GM23338 (cell line): ENCODE measurements around the gene SSTR3. TPM values are rescaled to one million over a fixed set of nuclear protein-coding genes. Genes with fewer than 3 reads are reported as not detected.

Experiments used
- ATAC-seq: fragments of 200-7000 bp; cut with Tn5 transposase; 3 replicates; pipeline ENCODE4 v1.9.1; 2020
- DNase-seq: peaks from one replicate; pipeline ENCODE4 v3.0.0-alpha.2; 2015; ENCODE audit warnings: low spot score
- H2AFZ ChIP-seq: fragments of 200-600 bp; sonication (generic); 2 replicates; pipeline ENCODE4 v1.8.0; 2016; ENCODE audit warnings: antibody characterized with exemption, mild to moderate bottlenecking, moderate library complexity
- H3F3A ChIP-seq: fragments of 200-600 bp; sonication (generic); replicated peaks from 2 replicates; pipeline ENCODE4 v1.8.0; 2017; ENCODE audit warnings: antibody characterized with exemption, mixed run types, low read depth
- H3K27ac ChIP-seq: fragments of 200-600 bp; sonication (generic); 2 replicates; pipeline ENCODE4 v1.6.1; 2016; ENCODE audit warnings: low read depth
- H3K27me3 ChIP-seq: fragments of 200-600 bp; sonication (generic); 2 replicates; pipeline ENCODE4 v1.8.0; 2016; ENCODE audit warnings: mild to moderate bottlenecking, mixed run types, moderate library complexity; ENCODE audit not compliant: insufficient read depth
- H3K36me3 ChIP-seq: fragments of 200-600 bp; sonication (generic); 2 replicates; pipeline ENCODE4 v1.8.0; 2016; ENCODE audit warnings: mild to moderate bottlenecking; ENCODE audit not compliant: insufficient read depth
- H3K4me1 ChIP-seq: fragments of 200-600 bp; sonication (generic); 2 replicates; pipeline ENCODE4 v1.8.0; 2016; ENCODE audit warnings: mild to moderate bottlenecking, moderate library complexity; ENCODE audit not compliant: insufficient read depth
- H3K4me2 ChIP-seq: fragments of 200-600 bp; sonication (generic); 2 replicates; pipeline ENCODE4 v1.7.1; 2017; ENCODE audit warnings: mixed run types
- H3K4me3 ChIP-seq: fragments of 200-600 bp; sonication (generic); 2 replicates; pipeline ENCODE4 v1.6.1; 2016; ENCODE audit warnings: mixed run types
- H3K79me2 ChIP-seq: fragments of 200-600 bp; sonication (generic); replicated peaks from 2 replicates; pipeline ENCODE4 v1.8.0; 2017; ENCODE audit warnings: mild to moderate bottlenecking; ENCODE audit not compliant: insufficient read depth
- H3K9me2 ChIP-seq: fragments of 200-600 bp; sonication (generic); 2 replicates; pipeline ENCODE4 v1.8.0; 2017; ENCODE audit not compliant: insufficient read depth
- H4K20me1 ChIP-seq: fragments of 200-600 bp; sonication (generic); replicated peaks from 2 replicates; pipeline ENCODE4 v1.8.0; 2017; ENCODE audit warnings: mild to moderate bottlenecking; ENCODE audit not compliant: insufficient read depth
- H3K27ac Mint-ChIP-seq: 2 replicates; pipeline ENCODE4 v1.8.0; 2020; ENCODE audit warnings: inconsistent platforms, mild to moderate bottlenecking, moderate library complexity, mixed read lengths
- H3K27me3 Mint-ChIP-seq: 3 replicates; pipeline ENCODE4 v1.8.0; 2022; ENCODE audit warnings: low read depth, mild to moderate bottlenecking, moderate library complexity, mixed read lengths, inconsistent platforms; ENCODE audit not compliant: insufficient read depth, poor library complexity
- H3K36me3 Mint-ChIP-seq: 3 replicates; pipeline ENCODE4 v1.8.0; 2021; ENCODE audit warnings: low read depth, mild to moderate bottlenecking, inconsistent platforms, moderate library complexity, mixed read lengths
- H3K4me1 Mint-ChIP-seq: 3 replicates; pipeline ENCODE4 v1.8.0; 2020; ENCODE audit warnings: mild to moderate bottlenecking, inconsistent platforms, mixed read lengths
- H3K4me3 Mint-ChIP-seq: 3 replicates; pipeline ENCODE4 v1.8.0; 2021; ENCODE audit warnings: moderate library complexity, mild to moderate bottlenecking, inconsistent platforms, mixed read lengths
- H3K9me3 Mint-ChIP-seq: 3 replicates; pipeline ENCODE4 v1.8.0; 2020; ENCODE audit warnings: moderate library complexity, mild to moderate bottlenecking, inconsistent platforms, mixed read lengths
- EZH2phosphoT487 ChIP-seq: fragments of 200-600 bp; sonication (generic); IDR thresholded peaks from one replicate; pipeline ENCODE4 v1.8.1; 2018; ENCODE audit warnings: antibody characterized with exemption; ENCODE audit not compliant: unreplicated experiment
- NANOG ChIP-seq: IDR thresholded peaks from 2 replicates; pipeline ENCODE4 v1.6.1; 2016; ENCODE audit warnings: antibody characterized with exemption, borderline replicate concordance
- POLR2AphosphoS5 ChIP-seq: IDR thresholded peaks from 2 replicates; pipeline ENCODE4 v1.6.1; 2016; ENCODE audit warnings: antibody characterized with exemption, low read depth
- ZNF331 ChIP-seq: fragments of 250-450 bp; sonication (Bioruptor Pico); IDR thresholded peaks from 2 replicates; pipeline ENCODE4 v1.5.0; 2020; ENCODE audit warnings: low read depth, mild to moderate bottlenecking, moderate library complexity
- polyA plus RNA-seq: library from polyadenylated mRNA; unstranded; fragments of >200 nt; fragmentation: Nextera tagmentation; extraction: Ambion mirVana; gene quantifications from 2 replicates; pipeline ENCODE4 v1.2.1, GENCODE V29; 2016
- total RNA-seq: library from RNA; depleted of rRNA; stranded (reverse); fragments of >200 nt; shearing (Covaris generic); gene quantifications from 2 replicates; pipeline ENCODE4 v1.2.3, GENCODE V29; 2014
- TF ChIP-seq, protein P1 (sequence below): fragments of 250-450 bp; sonication (Bioruptor Pico); IDR thresholded peaks from 2 replicates; pipeline ENCODE4 v1.5.0; 2020; ENCODE audit warnings: mild to moderate bottlenecking, moderate library complexity
- TF ChIP-seq, protein P2 (sequence below): IDR thresholded peaks from one replicate; pipeline ENCODE4 v1.6.1; 2018; ENCODE audit warnings: antibody characterized with exemption; ENCODE audit not compliant: unreplicated experiment

SSTR3 gene
- total and polyA plus RNA-seq, 2 experiments from 2014 or later, result 0.66 TPM; not detected in 1

DNA sequence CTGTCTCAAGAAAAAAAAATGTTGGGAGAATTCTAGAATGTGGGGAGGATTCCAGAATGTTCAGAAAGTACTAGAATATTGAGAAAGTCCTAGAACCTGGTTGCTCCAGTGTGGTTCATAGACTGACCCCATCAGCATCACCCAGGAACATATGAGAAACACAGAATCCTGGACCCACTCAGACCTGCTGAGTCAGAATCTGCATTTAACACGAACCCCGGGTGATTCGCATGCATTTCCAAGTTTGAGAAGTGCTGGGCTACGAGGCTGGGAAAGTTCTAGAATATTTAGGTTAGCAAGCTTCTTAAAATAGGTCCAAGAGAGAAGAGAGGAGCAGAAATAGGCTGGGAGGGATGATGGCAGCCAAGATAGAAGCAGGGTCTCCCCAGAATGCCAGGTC, 30.6 kb downstream of the SSTR3 start:
- no peak overlapping the region for H3K4me2 ChIP-seq

DNA sequence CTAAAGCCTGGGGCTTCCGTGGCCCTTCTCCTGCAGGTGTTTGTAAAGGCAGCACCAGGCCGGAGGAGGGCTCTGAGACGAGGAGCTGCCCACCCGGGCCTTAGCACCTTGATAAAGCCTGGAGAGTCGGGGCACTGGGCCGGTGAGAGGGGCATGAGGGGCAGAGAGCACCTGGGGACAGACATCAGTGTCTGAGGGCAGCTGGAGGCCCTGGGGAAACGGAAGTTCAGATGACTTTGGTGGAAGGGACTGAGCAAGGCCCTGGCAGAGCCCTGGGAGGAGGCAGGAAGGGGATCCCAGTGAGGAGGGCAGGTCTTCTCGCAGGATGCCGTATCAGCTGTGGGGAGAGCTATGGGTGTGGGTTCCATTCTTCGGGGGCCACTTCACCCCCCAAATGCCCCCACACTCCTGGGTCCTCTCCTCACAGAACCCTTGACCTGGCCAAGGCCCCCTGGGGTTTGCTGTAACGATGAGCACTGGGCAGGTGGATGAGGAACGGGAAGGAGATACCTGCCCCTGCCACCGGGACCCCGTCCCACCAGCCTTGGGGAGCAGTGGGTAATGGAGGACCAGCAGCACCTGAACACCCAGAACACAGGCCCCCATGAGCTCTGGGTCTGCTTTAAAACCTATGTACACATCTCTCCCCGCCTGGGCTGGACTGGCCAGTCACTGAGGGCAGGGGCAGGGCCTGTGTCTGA, 31.6 kb downstream of the SSTR3 start:
- H4K20me1 ChIP-seq, result no peaks in the 10 kb centered on the region
- TF ChIP-seq POLR2AphosphoS5 (no peak), NANOG (no peak), ZNF331 (no peak)
- TF ChIP-seq, protein P1, sequence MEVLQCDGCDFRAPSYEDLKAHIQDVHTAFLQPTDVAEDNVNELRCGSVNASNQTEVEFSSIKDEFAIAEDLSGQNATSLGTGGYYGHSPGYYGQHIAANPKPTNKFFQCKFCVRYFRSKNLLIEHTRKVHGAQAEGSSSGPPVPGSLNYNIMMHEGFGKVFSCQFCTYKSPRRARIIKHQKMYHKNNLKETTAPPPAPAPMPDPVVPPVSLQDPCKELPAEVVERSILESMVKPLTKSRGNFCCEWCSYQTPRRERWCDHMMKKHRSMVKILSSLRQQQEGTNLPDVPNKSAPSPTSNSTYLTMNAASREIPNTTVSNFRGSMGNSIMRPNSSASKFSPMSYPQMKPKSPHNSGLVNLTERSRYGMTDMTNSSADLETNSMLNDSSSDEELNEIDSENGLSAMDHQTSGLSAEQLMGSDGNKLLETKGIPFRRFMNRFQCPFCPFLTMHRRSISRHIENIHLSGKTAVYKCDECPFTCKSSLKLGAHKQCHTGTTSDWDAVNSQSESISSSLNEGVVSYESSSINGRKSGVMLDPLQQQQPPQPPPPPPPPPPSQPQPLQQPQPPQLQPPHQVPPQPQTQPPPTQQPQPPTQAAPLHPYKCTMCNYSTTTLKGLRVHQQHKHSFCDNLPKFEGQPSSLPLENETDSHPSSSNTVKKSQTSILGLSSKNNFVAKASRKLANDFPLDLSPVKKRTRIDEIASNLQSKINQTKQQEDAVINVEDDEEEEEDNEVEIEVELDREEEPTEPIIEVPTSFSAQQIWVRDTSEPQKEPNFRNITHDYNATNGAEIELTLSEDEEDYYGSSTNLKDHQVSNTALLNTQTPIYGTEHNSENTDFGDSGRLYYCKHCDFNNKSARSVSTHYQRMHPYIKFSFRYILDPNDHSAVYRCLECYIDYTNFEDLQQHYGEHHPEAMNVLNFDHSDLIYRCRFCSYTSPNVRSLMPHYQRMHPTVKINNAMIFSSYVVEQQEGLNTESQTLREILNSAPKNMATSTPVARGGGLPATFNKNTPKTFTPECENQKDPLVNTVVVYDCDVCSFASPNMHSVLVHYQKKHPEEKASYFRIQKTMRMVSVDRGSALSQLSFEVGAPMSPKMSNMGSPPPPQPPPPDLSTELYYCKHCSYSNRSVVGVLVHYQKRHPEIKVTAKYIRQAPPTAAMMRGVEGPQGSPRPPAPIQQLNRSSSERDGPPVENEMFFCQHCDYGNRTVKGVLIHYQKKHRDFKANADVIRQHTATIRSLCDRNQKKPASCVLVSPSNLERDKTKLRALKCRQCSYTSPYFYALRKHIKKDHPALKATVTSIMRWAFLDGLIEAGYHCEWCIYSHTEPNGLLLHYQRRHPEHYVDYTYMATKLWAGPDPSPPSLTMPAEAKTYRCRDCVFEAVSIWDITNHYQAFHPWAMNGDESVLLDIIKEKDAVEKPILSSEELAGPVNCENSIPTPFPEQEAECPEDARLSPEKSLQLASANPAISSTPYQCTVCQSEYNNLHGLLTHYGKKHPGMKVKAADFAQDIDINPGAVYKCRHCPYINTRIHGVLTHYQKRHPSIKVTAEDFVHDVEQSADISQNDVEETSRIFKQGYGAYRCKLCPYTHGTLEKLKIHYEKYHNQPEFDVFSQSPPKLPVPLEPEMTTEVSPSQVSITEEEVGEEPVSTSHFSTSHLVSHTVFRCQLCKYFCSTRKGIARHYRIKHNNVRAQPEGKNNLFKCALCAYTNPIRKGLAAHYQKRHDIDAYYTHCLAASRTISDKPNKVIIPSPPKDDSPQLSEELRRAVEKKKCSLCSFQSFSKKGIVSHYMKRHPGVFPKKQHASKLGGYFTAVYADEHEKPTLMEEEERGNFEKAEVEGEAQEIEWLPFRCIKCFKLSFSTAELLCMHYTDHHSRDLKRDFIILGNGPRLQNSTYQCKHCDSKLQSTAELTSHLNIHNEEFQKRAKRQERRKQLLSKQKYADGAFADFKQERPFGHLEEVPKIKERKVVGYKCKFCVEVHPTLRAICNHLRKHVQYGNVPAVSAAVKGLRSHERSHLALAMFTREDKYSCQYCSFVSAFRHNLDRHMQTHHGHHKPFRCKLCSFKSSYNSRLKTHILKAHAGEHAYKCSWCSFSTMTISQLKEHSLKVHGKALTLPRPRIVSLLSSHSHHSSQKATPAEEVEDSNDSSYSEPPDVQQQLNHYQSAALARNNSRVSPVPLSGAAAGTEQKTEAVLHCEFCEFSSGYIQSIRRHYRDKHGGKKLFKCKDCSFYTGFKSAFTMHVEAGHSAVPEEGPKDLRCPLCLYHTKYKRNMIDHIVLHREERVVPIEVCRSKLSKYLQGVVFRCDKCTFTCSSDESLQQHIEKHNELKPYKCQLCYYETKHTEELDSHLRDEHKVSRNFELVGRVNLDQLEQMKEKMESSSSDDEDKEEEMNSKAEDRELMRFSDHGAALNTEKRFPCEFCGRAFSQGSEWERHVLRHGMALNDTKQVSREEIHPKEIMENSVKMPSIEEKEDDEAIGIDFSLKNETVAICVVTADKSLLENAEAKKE (CRISPR knock-in tag), result no peak

More for the DNA sequence above, 30.6 kb downstream of the SSTR3 start:
- Histone ChIP-seq H3K4me1 (peaks cover 3% of the 10 kb centered on the region; the same call in 1 of the 2 replicates), H3K27me3 (no peaks in the 10 kb centered on the region), H3K4me3 (no peak overlapping the region), H3K27ac (no peak overlapping the region), H2AFZ (no peak overlapping the region), H3F3A (no peaks in the 10 kb centered on the region), H3K79me2 (no peaks in the 10 kb centered on the region), H3K36me3 (no peaks in the 10 kb centered on the region), H3K9me2 (no peaks in the 10 kb centered on the region), H4K20me1 (no peaks in the 10 kb centered on the region)
- DNase-seq (no peak), ATAC-seq (no peak)
- Mint-ChIP-seq H3K27ac (no peak overlapping the region), H3K4me1 (peaks cover 16% of the 10 kb centered on the region), H3K36me3 (no peaks in the 10 kb centered on the region; the same call in 1 of the 3 replicates), H3K4me3 (no peak overlapping the region), H3K9me3 (no peaks in the 10 kb centered on the region; the same call in 2 of the 3 replicates), H3K27me3 (peaks cover 12% of the 10 kb centered on the region)
- no peak for TF ChIP-seq EZH2phosphoT487
- TF ChIP-seq, protein P2, sequence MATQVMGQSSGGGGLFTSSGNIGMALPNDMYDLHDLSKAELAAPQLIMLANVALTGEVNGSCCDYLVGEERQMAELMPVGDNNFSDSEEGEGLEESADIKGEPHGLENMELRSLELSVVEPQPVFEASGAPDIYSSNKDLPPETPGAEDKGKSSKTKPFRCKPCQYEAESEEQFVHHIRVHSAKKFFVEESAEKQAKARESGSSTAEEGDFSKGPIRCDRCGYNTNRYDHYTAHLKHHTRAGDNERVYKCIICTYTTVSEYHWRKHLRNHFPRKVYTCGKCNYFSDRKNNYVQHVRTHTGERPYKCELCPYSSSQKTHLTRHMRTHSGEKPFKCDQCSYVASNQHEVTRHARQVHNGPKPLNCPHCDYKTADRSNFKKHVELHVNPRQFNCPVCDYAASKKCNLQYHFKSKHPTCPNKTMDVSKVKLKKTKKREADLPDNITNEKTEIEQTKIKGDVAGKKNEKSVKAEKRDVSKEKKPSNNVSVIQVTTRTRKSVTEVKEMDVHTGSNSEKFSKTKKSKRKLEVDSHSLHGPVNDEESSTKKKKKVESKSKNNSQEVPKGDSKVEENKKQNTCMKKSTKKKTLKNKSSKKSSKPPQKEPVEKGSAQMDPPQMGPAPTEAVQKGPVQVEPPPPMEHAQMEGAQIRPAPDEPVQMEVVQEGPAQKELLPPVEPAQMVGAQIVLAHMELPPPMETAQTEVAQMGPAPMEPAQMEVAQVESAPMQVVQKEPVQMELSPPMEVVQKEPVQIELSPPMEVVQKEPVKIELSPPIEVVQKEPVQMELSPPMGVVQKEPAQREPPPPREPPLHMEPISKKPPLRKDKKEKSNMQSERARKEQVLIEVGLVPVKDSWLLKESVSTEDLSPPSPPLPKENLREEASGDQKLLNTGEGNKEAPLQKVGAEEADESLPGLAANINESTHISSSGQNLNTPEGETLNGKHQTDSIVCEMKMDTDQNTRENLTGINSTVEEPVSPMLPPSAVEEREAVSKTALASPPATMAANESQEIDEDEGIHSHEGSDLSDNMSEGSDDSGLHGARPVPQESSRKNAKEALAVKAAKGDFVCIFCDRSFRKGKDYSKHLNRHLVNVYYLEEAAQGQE, result no peak

More for the DNA sequence above, 31.6 kb downstream of the SSTR3 start:
- no peaks in the 10 kb centered on the region for H3F3A ChIP-seq
- no peak overlapping the region for H3K4me2 ChIP-seq
- no peaks in the 10 kb centered on the region for H3K9me2 ChIP-seq
- no peaks in the 10 kb centered on the region; the same call in 1 of the 2 replicates for H3K4me1 ChIP-seq
- ATAC-seq (no peak), DNase-seq (no peak)
- no peak overlapping the region for H2AFZ ChIP-seq
- no peaks in the 10 kb centered on the region for H3K36me3 ChIP-seq
- H3K27ac Mint-ChIP-seq, result 0 out of 2 replicates have a peak overlapping the region, but pooled peaks have one; percentile 55
- no peak overlapping the region for H3K4me3 Mint-ChIP-seq
- peaks cover 9% of the 10 kb centered on the region for H3K27me3 Mint-ChIP-seq
- H3K79me2 ChIP-seq, result no peaks in the 10 kb centered on the region
- no peak overlapping the region for H3K27ac ChIP-seq
- peaks cover 18% of the 10 kb centered on the region for H3K4me1 Mint-ChIP-seq
- H3K27me3 ChIP-seq, result no peaks in the 10 kb centered on the region
- no peak overlapping the region for H3K4me3 ChIP-seq
- no peaks in the 10 kb centered on the region; the same call in 1 of the 3 replicates for H3K36me3 Mint-ChIP-seq
- H3K9me3 Mint-ChIP-seq, result no peaks in the 10 kb centered on the region; the same call in 2 of the 3 replicates
